Measurements from ENCODE around the gene NLK.

The NLK gene

DNA sequence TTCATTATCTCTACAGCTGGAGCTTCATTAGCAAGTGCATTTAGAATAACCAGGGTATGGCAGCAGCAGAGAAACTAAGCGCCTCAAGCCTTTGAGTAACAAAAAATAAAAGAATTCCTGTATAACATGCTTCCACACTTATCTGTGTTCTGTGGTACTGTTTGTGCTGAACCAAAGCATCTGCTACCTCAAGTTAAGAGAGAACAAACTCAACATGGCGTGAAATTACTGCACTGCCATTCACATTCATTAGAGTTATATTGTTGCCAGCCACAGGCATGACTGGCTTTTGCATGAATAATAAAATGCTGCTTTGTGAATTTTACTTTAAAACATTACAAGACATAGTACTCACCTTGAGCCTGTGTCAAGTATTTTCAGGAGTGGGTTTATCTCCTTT is 76.6 kb downstream of the NLK start:
- Histone ChIP-seq H3F3A (ENCODE audit: low read depth) (no peaks in the 10 kb centered on the region), H3K9me2 (replicated peaks; ENCODE audit: low read depth, low read length) (no peaks in the 10 kb centered on the region), H3K4me3 (ENCODE audit: low read length, poor library complexity, severe bottlenecking) (peak overlapping the region; percentile 52), H3K9ac (ENCODE audit: low read depth, low read length, poor library complexity, severe bottlenecking) (peak overlapping the region; percentile 42), H4K20me1 (ENCODE audit: insufficient read depth, low read length, poor library complexity, severe bottlenecking) (no peaks in the 10 kb centered on the region), H3K79me2 (ENCODE audit: insufficient read depth, low read length) (peaks cover 36% of the 10 kb centered on the region), H3K9me3 (ENCODE audit: insufficient read depth, low read depth, low read length) (no peaks in the 10 kb centered on the region), H2AFZ (ENCODE audit: low read length) (no peak overlapping the region), H3K4me2 (ENCODE audit: low read depth, low read length, poor library complexity, severe bottlenecking) (peak overlapping the region; percentile 64), H3K4me1 (ENCODE audit: insufficient read depth, low read length, poor library complexity, severe bottlenecking) (peaks cover 44% of the 10 kb centered on the region), H3K36me3 (ENCODE audit: insufficient read depth, low read length) (peaks cover 15% of the 10 kb centered on the region; the same call in 1 of the 2 replicates), H3K27me3 (ENCODE audit: insufficient read depth, low read length, poor library complexity, severe bottlenecking) (no peaks in the 10 kb centered on the region)
- TF ChIP-seq, protein P1, sequence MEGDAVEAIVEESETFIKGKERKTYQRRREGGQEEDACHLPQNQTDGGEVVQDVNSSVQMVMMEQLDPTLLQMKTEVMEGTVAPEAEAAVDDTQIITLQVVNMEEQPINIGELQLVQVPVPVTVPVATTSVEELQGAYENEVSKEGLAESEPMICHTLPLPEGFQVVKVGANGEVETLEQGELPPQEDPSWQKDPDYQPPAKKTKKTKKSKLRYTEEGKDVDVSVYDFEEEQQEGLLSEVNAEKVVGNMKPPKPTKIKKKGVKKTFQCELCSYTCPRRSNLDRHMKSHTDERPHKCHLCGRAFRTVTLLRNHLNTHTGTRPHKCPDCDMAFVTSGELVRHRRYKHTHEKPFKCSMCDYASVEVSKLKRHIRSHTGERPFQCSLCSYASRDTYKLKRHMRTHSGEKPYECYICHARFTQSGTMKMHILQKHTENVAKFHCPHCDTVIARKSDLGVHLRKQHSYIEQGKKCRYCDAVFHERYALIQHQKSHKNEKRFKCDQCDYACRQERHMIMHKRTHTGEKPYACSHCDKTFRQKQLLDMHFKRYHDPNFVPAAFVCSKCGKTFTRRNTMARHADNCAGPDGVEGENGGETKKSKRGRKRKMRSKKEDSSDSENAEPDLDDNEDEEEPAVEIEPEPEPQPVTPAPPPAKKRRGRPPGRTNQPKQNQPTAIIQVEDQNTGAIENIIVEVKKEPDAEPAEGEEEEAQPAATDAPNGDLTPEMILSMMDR (conservative IDR thresholded peaks at IDR 0.05; ENCODE audit: low read length), result no peak
- no peak for TF ChIP-seq EZH2phosphoT487 (IDR thresholded peaks at IDR 0.05; ENCODE audit: borderline replicate concordance)

DNA sequence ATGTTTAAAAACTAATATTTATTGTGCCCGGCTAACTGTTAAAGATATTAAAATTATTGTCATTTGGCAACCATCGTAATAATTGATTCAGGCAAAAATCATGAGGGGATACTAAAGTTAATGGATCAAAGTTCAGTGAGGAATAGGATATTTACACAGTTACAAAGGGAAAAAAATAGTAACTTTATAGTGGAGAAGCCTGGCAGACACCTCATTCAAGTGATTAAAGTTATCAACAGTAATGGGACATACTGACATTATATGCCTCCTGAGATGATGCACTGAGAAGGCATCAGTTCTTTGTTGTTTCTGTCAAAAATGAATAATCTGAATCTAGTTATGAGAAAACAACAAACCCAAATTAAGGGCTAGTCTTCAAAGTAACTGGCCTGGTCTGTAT is 77.1 kb downstream of the NLK start:
- peaks cover 41% of the 10 kb centered on the region for H3K4me1 ChIP-seq (ENCODE audit: insufficient read depth, low read length, poor library complexity, severe bottlenecking)
- peaks cover 15% of the 10 kb centered on the region; the same call in 1 of the 2 replicates for H3K36me3 ChIP-seq (ENCODE audit: insufficient read depth, low read length)
- H3K4me2 ChIP-seq (ENCODE audit: low read depth, low read length, poor library complexity, severe bottlenecking), result no peak overlapping the region
- H3K27me3 ChIP-seq (ENCODE audit: insufficient read depth, low read length, poor library complexity, severe bottlenecking), result no peaks in the 10 kb centered on the region
- no peaks in the 10 kb centered on the region for H3K9me3 ChIP-seq (ENCODE audit: insufficient read depth, low read depth, low read length)
- TF ChIP-seq, protein P1 (conservative IDR thresholded peaks at IDR 0.05; ENCODE audit: low read length), result no peak
- no peak for TF ChIP-seq EZH2phosphoT487 (IDR thresholded peaks at IDR 0.05; ENCODE audit: borderline replicate concordance)
- no peaks in the 10 kb centered on the region for H3F3A ChIP-seq (ENCODE audit: low read depth)
- H3K9ac ChIP-seq (ENCODE audit: low read depth, low read length, poor library complexity, severe bottlenecking), result no peak overlapping the region
- H2AFZ ChIP-seq (ENCODE audit: low read length), result no peak overlapping the region
- no peaks in the 10 kb centered on the region for H4K20me1 ChIP-seq (ENCODE audit: insufficient read depth, low read length, poor library complexity, severe bottlenecking)
- H3K79me2 ChIP-seq (ENCODE audit: insufficient read depth, low read length), result peaks cover 31% of the 10 kb centered on the region
- no peak overlapping the region for H3K4me3 ChIP-seq (ENCODE audit: low read length, poor library complexity, severe bottlenecking)
- H3K9me2 ChIP-seq (replicated peaks; ENCODE audit: low read depth, low read length), result no peaks in the 10 kb centered on the region

DNA sequence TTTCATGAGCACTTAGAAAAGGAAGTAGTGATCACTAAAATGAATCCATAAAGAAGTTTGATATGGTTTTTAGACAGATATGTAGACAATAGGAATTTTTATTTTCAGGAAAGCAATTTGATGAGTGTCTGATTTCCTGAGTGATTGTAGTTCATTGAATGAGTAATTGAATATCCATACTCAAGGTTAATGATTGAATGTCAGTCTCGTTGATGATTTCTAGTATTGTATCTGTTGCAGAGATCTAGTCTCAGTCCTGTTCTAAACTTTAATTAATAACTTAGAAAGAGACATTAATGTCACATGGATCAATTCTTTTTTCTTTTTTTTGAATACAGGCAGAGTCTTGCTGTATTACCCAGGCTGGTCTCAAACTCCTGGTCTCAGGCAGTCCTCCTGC is 78.3 kb downstream of the NLK start:
- H2AFZ ChIP-seq (ENCODE audit: low read length), result no peak overlapping the region
- H3F3A ChIP-seq (ENCODE audit: low read depth), result no peaks in the 10 kb centered on the region
- TF ChIP-seq, protein P1 (conservative IDR thresholded peaks at IDR 0.05; ENCODE audit: low read length), result no peak
- TF ChIP-seq EZH2phosphoT487 (IDR thresholded peaks at IDR 0.05; ENCODE audit: borderline replicate concordance), result no peak
- no peaks in the 10 kb centered on the region for H4K20me1 ChIP-seq (ENCODE audit: insufficient read depth, low read length, poor library complexity, severe bottlenecking)
- H3K4me3 ChIP-seq (ENCODE audit: low read length, poor library complexity, severe bottlenecking), result no peak overlapping the region
- H3K36me3 ChIP-seq (ENCODE audit: insufficient read depth, low read length), result peaks cover 19% of the 10 kb centered on the region; the same call in 1 of the 2 replicates
- peaks cover 25% of the 10 kb centered on the region for H3K79me2 ChIP-seq (ENCODE audit: insufficient read depth, low read length)
- no peaks in the 10 kb centered on the region for H3K9me3 ChIP-seq (ENCODE audit: insufficient read depth, low read depth, low read length)
- H3K4me1 ChIP-seq (ENCODE audit: insufficient read depth, low read length, poor library complexity, severe bottlenecking), result peaks cover 30% of the 10 kb centered on the region
- H3K27me3 ChIP-seq (ENCODE audit: insufficient read depth, low read length, poor library complexity, severe bottlenecking), result no peaks in the 10 kb centered on the region
- no peaks in the 10 kb centered on the region for H3K9me2 ChIP-seq (replicated peaks; ENCODE audit: low read depth, low read length)
- H3K9ac ChIP-seq (ENCODE audit: low read depth, low read length, poor library complexity, severe bottlenecking), result no peak overlapping the region
- H3K4me2 ChIP-seq (ENCODE audit: low read depth, low read length, poor library complexity, severe bottlenecking), result no peak overlapping the region

Data from Loucy (cell line).